ENCODE measurements around the gene NSRP1. TPM values are rescaled to one million over a fixed set of nuclear protein-coding genes. Genes with fewer than 3 reads are reported as not detected.

Gene NSRP1
- total and polyA plus RNA-seq, 3 experiments from 2014 or later = 26.8 to 38.4 (median 27.9) TPM

DNA sequence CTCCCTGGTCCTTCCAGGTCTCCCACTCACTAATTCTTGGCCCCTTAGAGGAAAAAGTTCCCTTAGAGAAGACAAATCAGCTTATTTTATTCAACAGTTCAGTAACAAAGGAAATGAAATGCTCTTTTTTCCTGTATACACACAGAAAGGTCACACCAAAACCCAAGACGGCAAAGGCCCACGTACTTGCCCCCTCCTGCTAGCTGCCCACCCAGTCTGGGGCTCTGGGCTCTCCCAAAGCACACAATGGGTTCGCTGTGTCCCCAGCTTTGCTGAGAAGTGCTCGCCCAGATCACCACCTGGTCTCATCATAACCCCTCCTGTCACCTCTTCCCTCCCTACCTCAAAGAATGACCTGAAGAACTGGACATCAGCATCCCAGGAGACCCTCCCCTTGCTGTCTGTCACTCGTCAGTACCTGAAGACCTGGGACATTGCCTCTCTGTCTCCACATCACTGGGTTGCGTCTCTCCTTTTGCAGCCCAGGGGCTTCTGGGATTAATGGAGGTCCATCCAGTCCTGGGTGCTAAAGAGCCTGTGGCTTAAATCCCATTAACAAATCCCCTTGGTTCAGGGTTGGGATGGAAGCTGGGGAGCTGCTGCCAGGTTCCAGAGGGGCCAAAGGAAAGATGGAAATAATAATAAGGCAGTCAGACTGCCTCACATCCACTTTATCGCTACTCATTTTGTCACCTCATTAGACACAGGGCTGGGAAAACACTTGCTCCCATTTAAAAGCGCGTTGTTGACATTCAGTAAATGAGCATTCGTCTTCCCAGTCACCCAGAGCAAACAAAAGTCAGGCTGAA, 115.6 kb downstream of the NSRP1 start:
- H3K4me3 ChIP-seq (ENCODE audit: low read length) = no peak overlapping the region
- H3K36me3 ChIP-seq (ENCODE audit: insufficient read depth, low read length) = no peaks in the 10 kb centered on the region
- H3K27me3 Mint-ChIP-seq = peaks cover 41 to 69% of the 10 kb centered on the region in 2 donors
- H3K36me3 Mint-ChIP-seq = no peaks in the 10 kb centered on the region
- peaks cover 13 to 19% (median 17%) of the 10 kb centered on the region in 3 donors for H3K4me1 Mint-ChIP-seq
- ChIA-PET POLR2A (no interaction called here), CTCF (no interaction called here)
- no peaks in the 10 kb centered on the region for H3K9me3 ChIP-seq (ENCODE audit: low read length)
- no peaks in the 10 kb centered on the region for H3K9me3 Mint-ChIP-seq
- peaks cover 8% of the 10 kb centered on the region for H3K4me1 ChIP-seq (ENCODE audit: insufficient read depth, low read length)
- H3K4me3 Mint-ChIP-seq = no peak overlapping the region
- H3K27ac Mint-ChIP-seq = no peak overlapping the region
- H3K27ac ChIP-seq (ENCODE audit: low read depth, low read length) = no peak overlapping the region
- H3K27me3 ChIP-seq (ENCODE audit: insufficient read depth, low read length, poor library complexity, severe bottlenecking) = peaks cover 35% of the 10 kb centered on the region
- no peak for DNase-seq

DNA sequence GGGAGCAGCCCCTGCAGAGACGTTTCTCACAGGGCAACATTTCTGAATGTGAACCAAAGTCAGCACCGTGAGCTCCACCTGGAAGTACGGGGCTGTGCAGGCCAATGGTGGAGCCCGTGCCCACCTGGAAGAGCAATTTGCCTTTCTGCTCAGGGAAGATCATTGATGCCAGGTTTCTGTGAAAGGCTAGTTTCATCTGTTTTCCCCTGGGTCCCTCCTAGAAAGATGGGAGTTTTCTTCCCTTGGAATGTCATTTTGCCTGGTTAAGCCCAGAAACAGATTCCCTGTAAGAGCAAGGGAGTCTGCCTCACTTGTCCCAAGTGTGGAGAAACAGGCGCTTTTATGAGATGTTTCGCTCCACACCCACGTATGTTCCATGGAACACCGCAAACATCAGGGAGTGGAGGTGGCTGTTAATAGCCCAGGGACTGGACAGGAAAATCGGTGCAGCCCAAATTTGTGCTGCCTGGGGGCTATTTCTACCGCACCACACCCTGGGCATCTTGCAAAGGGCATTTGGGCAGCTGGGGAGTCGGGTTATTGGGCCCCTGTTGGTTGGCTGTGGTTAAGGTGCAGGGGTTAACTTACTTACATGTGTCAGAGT, 116.3 kb downstream of the NSRP1 start:
- H3K9me3 ChIP-seq (ENCODE audit: low read length) = no peaks in the 10 kb centered on the region
- peaks cover 8% of the 10 kb centered on the region for H3K4me1 ChIP-seq (ENCODE audit: insufficient read depth, low read length)
- CTCF ChIA-PET = no interaction called here
- no peak overlapping the region for H3K4me3 Mint-ChIP-seq
- POLR2A ChIA-PET = no interaction called here
- H3K4me3 ChIP-seq (ENCODE audit: low read length) = no peak overlapping the region
- no peaks in the 10 kb centered on the region for H3K9me3 Mint-ChIP-seq
- H3K4me1 Mint-ChIP-seq = peaks cover 15 to 25% (median 17%) of the 10 kb centered on the region in 3 donors
- H3K27me3 Mint-ChIP-seq = peaks cover 45 to 74% of the 10 kb centered on the region in 2 donors
- H3K36me3 Mint-ChIP-seq = no peaks in the 10 kb centered on the region
- DNase-seq = no peak
- H3K27ac ChIP-seq (ENCODE audit: low read depth, low read length) = no peak overlapping the region
- no peaks in the 10 kb centered on the region for H3K36me3 ChIP-seq (ENCODE audit: insufficient read depth, low read length)
- H3K27ac Mint-ChIP-seq = no peak overlapping the region
- H3K27me3 ChIP-seq (ENCODE audit: insufficient read depth, low read length, poor library complexity, severe bottlenecking) = peaks cover 42% of the 10 kb centered on the region

DNA sequence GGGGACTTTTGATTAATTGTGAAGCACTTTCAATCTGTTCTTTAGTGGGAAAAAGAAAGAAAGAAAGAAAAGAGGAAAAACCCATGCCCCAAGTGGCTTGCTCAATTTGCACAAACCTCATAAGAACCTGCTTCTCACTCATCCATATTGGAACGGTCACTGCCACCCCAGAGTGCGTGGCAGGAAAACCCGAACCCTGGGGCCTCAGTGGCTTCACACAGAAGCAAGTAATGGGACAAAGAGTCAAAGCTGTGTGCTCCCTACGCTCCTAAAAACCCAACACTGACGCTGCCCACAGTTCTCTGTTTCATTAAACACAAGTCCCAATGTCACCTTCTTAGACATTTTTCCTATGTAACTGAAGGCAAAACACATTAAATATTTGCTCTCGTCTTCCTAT, 117.7 kb downstream of the NSRP1 start:
- H3K4me3 ChIP-seq (ENCODE audit: low read length) = no peak overlapping the region
- H3K27ac Mint-ChIP-seq = peak overlapping the region in 1 of 8 donors; percentile 6
- H3K4me3 Mint-ChIP-seq = peak overlapping the region in 1 of 7 donors; percentile 80
- peaks cover 17 to 38% (median 17%) of the 10 kb centered on the region in 3 donors for H3K4me1 Mint-ChIP-seq
- H3K4me1 ChIP-seq (ENCODE audit: insufficient read depth, low read length) = peaks cover 8% of the 10 kb centered on the region
- H3K27me3 Mint-ChIP-seq = peaks cover 53 to 74% of the 10 kb centered on the region in 2 donors
- H3K9me3 ChIP-seq (ENCODE audit: low read length) = no peaks in the 10 kb centered on the region
- no peaks in the 10 kb centered on the region for H3K36me3 ChIP-seq (ENCODE audit: insufficient read depth, low read length)
- H3K27ac ChIP-seq (ENCODE audit: low read depth, low read length) = no peak overlapping the region
- no peaks in the 10 kb centered on the region for H3K36me3 Mint-ChIP-seq
- H3K9me3 Mint-ChIP-seq = no peaks in the 10 kb centered on the region
- peaks cover 47% of the 10 kb centered on the region for H3K27me3 ChIP-seq (ENCODE audit: insufficient read depth, low read length, poor library complexity, severe bottlenecking)
- CTCF ChIA-PET = no interaction called here
- POLR2A ChIA-PET = no interaction called here
- DNase-seq = no peak

DNA sequence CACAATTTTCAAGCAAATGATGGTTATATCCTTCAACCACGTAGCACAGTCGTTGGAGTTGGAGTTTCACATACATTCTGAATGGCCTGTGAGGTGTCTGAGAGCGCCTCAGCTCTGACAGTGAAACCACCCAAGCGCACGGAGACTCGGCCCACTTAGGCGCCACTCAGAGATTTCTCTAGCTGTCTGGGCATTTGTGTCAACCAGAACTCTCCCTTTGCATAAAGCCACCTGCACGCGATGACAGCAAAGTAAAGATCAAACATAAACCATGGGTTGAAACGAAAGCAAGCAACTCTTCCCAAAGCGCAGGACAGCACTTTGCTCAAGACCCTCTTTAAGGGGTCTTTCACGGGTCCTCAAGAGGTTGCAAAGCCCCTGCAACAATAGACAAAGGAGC, 118.3 kb downstream of the NSRP1 start:
- ChIA-PET POLR2A (no interaction called here), CTCF (interaction anchor here (1.6 kb wide), 1 partner anchor 102 kb away, joined by 4 read pairs; no protein-coding TSS in a partner anchor)
- no peak for DNase-seq
- peaks cover 47% of the 10 kb centered on the region for H3K27me3 ChIP-seq (ENCODE audit: insufficient read depth, low read length, poor library complexity, severe bottlenecking)
- H3K4me3 ChIP-seq (ENCODE audit: low read length) = no peak overlapping the region
- Mint-ChIP-seq H3K27ac (peak overlapping the region in 1 of 8 donors; percentile 6), H3K9me3 (no peaks in the 10 kb centered on the region), H3K27me3 (peaks cover 50 to 74% of the 10 kb centered on the region in 2 donors), H3K4me1 (peaks cover 17 to 39% (median 17%) of the 10 kb centered on the region in 3 donors), H3K36me3 (no peaks in the 10 kb centered on the region), H3K4me3 (peak overlapping the region; percentile 38 to 80 (median 72))
- H3K27ac ChIP-seq (ENCODE audit: low read depth, low read length) = no peak overlapping the region
- no peaks in the 10 kb centered on the region for H3K36me3 ChIP-seq (ENCODE audit: insufficient read depth, low read length)
- H3K4me1 ChIP-seq (ENCODE audit: insufficient read depth, low read length) = peaks cover 8% of the 10 kb centered on the region
- H3K9me3 ChIP-seq (ENCODE audit: low read length) = no peaks in the 10 kb centered on the region

DNA sequence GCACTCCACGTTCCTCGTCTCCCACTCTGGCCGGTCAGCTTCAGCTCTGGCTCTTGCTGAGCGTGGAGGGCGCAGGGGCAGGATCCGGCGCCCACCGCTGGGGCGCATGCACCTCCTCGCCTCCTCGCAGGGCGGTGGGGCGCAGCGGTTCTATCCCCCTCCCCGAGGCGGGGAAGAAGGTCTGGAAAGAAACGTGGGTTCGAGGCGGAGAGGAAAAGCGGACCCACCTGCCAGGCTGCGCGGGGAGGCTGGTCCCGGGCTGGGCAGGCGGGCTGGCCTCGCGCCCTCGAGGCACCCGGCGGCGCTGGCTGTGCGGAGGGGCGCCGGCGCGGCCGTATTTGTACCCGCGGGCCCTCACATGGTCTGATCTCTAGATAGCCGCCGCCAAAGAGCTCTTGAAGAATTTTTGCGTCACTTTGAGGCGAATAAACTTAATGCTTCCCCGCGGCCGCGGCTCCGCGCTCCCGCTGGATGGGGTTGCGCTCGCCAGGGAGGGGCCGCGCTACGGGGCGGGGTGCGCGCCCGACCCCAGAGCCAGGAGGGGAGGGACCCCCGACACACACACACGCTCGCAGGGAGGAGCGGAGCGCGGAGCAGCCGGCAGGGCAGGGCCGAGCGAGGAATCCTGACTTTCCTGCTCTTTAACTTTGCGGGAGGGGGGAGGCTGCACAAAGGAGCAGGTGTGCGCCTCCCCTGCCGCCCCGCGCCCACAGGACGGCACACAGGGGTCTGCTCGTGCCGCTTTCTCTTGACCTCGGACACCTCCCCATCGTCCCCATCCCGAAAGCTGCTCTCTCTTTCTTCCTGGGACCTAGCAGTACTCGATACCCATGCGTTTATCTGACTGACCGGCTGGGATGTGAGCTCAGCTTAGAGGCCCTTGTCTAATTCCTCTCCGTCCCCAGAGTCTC, 119.0 kb downstream of the NSRP1 start, which contains the start of gene SLC6A4:
SLC6A4 (minus strand) TSS at position 312 of the 911 bp plus-strand sequence. CDS start 13,739 bp downstream, outside the sequence.
- Mint-ChIP-seq H3K4me3 (peak within 1 kb of the TSS; percentile 38 to 88 (median 75)), H3K4me1 (peaks cover 17 to 39% (median 17%) of the 10 kb centered on the region in 3 donors), H3K36me3 (no peaks in the 10 kb centered on the region), H3K9me3 (no peaks in the 10 kb centered on the region), H3K27me3 (peaks cover 47 to 68% of the 10 kb centered on the region in 2 donors), H3K27ac (peak within 1 kb of the TSS in 1 of 8 donors; percentile 6)
- Histone ChIP-seq H3K4me3 (ENCODE audit: low read length) (no peak within 1 kb of the TSS), H3K27ac (ENCODE audit: low read depth, low read length) (no peak within 1 kb of the TSS), H3K4me1 (ENCODE audit: insufficient read depth, low read length) (peaks cover 8% of the 10 kb centered on the region), H3K36me3 (ENCODE audit: insufficient read depth, low read length) (no peaks in the 10 kb centered on the region), H3K27me3 (ENCODE audit: insufficient read depth, low read length, poor library complexity, severe bottlenecking) (peaks cover 43% of the 10 kb centered on the region), H3K9me3 (ENCODE audit: low read length) (no peaks in the 10 kb centered on the region)
- ChIA-PET POLR2A (no interaction called here), CTCF (interaction anchor here (1.4 to 1.6 kb wide), 2 partner anchors 101 to 131 kb away, joined by 4 read pairs; no protein-coding TSS in a partner anchor)
- DNase-seq = no peak

Other genes starting within 250 kb of the NSRP1 start
- 10 to 100 TPM; 28.1 to 32.1 TPM for gene SSH2, start 186.6 kb upstream of the NSRP1 start, total RNA-seq
- gene SSH2, start 186.6 kb upstream of the NSRP1 start, polyA plus RNA-seq = 35.9 TPM
- gene EFCAB5, start 175.2 kb upstream of the NSRP1 start, total RNA-seq = 1 to 10 TPM in 1 of 2 experiments, under 1 TPM in 1; 0.84 to 1.2 TPM
- 0.58 TPM for gene EFCAB5, start 175.2 kb upstream of the NSRP1 start, polyA plus RNA-seq
- not detected for gene SLC6A4, start 118.9 kb downstream of the NSRP1 start, total RNA-seq
- gene SLC6A4, start 118.9 kb downstream of the NSRP1 start, polyA plus RNA-seq = 0.08 TPM
- gene BLMH, start 175.1 kb downstream of the NSRP1 start, total RNA-seq = 10 to 100 TPM; 67.1 to 68.0 TPM
- gene BLMH, start 175.1 kb downstream of the NSRP1 start, polyA plus RNA-seq = 28.3 TPM
- not detected for gene TMIGD1, start 217.2 kb downstream of the NSRP1 start, total RNA-seq
- not detected for gene TMIGD1, start 217.2 kb downstream of the NSRP1 start, polyA plus RNA-seq